ENCODE data around the gene ASAP2. TPM values are rescaled to one million over a fixed set of nuclear protein-coding genes. Genes with fewer than 3 reads are reported as not detected.

The ASAP2 gene
- total and polyA plus RNA-seq, 2 donors (not counting 1 experiment from before 2014, with no cell fraction given): 0.04 TPM; not detected in 1

- peaks cover 7% of the 10 kb centered on the region for H3K27me3 Mint-ChIP-seq
- Histone ChIP-seq H3K4me2 (replicated peaks; ENCODE audit: low read depth, low read length, poor library complexity, severe bottlenecking) (no peak overlapping the region), H3K4me1 (ENCODE audit: control insufficient read depth in 2 of 2, insufficient read depth in 2 of 2, low read length in 2 of 2) (no peaks in the 10 kb centered on the region), H3K79me2 (ENCODE audit: control insufficient read depth, insufficient read depth, low read length) (no peaks in the 10 kb centered on the region), H3K9ac (ENCODE audit: low read length) (no peak overlapping the region), H3K9me3 (ENCODE audit: control extremely low read depth in 1 of 3, control insufficient read depth in 2 of 3, insufficient read depth in 1 of 3, low read length in 2 of 3) (no peaks in the 10 kb centered on the region), H2AFZ (ENCODE audit: insufficient read depth, low read depth, low read length, poor library complexity, severe bottlenecking) (no peak overlapping the region), H4K20me1 (ENCODE audit: control insufficient read depth, insufficient read depth, low read length, poor library complexity, severe bottlenecking) (no peaks in the 10 kb centered on the region), H3K27me3 (replicated peaks in 1 of 4; ENCODE audit: control extremely low read depth in 1 of 4, control insufficient read depth in 3 of 4, insufficient read depth in 4 of 4, low read length in 3 of 4) (no peaks in the 10 kb centered on the region), H3K4me3 (ENCODE audit: control extremely low read depth in 1 of 5, extremely low read depth in 1 of 5, insufficient read depth in 1 of 5, low read depth in 2 of 5, low read length in 4 of 5) (no peak overlapping the region), H3K36me3 (replicated peaks in 1 of 2; ENCODE audit: control extremely low read depth in 1 of 2, control insufficient read depth in 1 of 2, extremely low read depth in 1 of 2, insufficient read depth in 2 of 2, low read length in 1 of 2) (no peaks in the 10 kb centered on the region), H3K27ac (ENCODE audit: low read length in 2 of 2) (no peak overlapping the region)
- CTCF ChIA-PET: no interaction called here
- H3K9me3 Mint-ChIP-seq (ENCODE audit: insufficient read depth): no peaks in the 10 kb centered on the region
- ATAC-seq (ENCODE audit: low read depth) (no peak), DNase-seq (no peak)
- no peak overlapping the region for H3K27ac Mint-ChIP-seq
- intact Hi-C loops (cut with micrococcal nuclease): no loop called here
- POLR2A ChIA-PET: no interaction called here
- 76% methylated on average over 2 of the region's 4 CpGs for WGBS (ENCODE audit: insufficient coverage)
- no peak overlapping the region for H3K4me3 Mint-ChIP-seq
- no peak for TF ChIP-seq CTCF (IDR thresholded peaks at IDR 0.05)
- no peak for TF ChIP-seq EZH2 (IDR thresholded peaks at IDR 0.05; ENCODE audit: borderline replicate concordance, insufficient read depth, low read depth, low read length, poor library complexity, severe bottlenecking)
- H3K4me1 Mint-ChIP-seq: no peaks in the 10 kb centered on the region
Observed at GRCh38 chr2:9384521-9384920, 177.9 kb downstream of the ASAP2 start.

GRCh38 chr2:9385841-9386240, 179.2 kb downstream of the ASAP2 start:
- TF ChIP-seq EZH2 (IDR thresholded peaks at IDR 0.05; ENCODE audit: borderline replicate concordance, insufficient read depth, low read depth, low read length, poor library complexity, severe bottlenecking) (no peak), CTCF (IDR thresholded peaks at IDR 0.05) (no peak)
- H3K4me1 Mint-ChIP-seq: no peaks in the 10 kb centered on the region
- Histone ChIP-seq H3K4me2 (replicated peaks; ENCODE audit: low read depth, low read length, poor library complexity, severe bottlenecking) (no peak overlapping the region), H3K9ac (ENCODE audit: low read length) (no peak overlapping the region), H3K9me3 (ENCODE audit: control extremely low read depth in 1 of 3, control insufficient read depth in 2 of 3, insufficient read depth in 1 of 3, low read length in 2 of 3) (no peaks in the 10 kb centered on the region), H3K4me1 (ENCODE audit: control insufficient read depth in 2 of 2, insufficient read depth in 2 of 2, low read length in 2 of 2) (no peaks in the 10 kb centered on the region), H2AFZ (ENCODE audit: insufficient read depth, low read depth, low read length, poor library complexity, severe bottlenecking) (no peak overlapping the region), H3K36me3 (replicated peaks in 1 of 2; ENCODE audit: control extremely low read depth in 1 of 2, control insufficient read depth in 1 of 2, extremely low read depth in 1 of 2, insufficient read depth in 2 of 2, low read length in 1 of 2) (no peaks in the 10 kb centered on the region), H3K27me3 (replicated peaks in 1 of 4; ENCODE audit: control extremely low read depth in 1 of 4, control insufficient read depth in 3 of 4, insufficient read depth in 4 of 4, low read length in 3 of 4) (no peaks in the 10 kb centered on the region), H4K20me1 (ENCODE audit: control insufficient read depth, insufficient read depth, low read length, poor library complexity, severe bottlenecking) (no peaks in the 10 kb centered on the region), H3K27ac (ENCODE audit: low read length in 2 of 2) (no peak overlapping the region), H3K4me3 (ENCODE audit: control extremely low read depth in 1 of 5, extremely low read depth in 1 of 5, insufficient read depth in 1 of 5, low read depth in 2 of 5, low read length in 4 of 5) (no peak overlapping the region), H3K79me2 (ENCODE audit: control insufficient read depth, insufficient read depth, low read length) (no peaks in the 10 kb centered on the region)
- no peak overlapping the region for H3K27ac Mint-ChIP-seq
- ATAC-seq (ENCODE audit: low read depth): no peak
- WGBS (ENCODE audit: insufficient coverage): 93% methylated on average over 5 of the region's 6 CpGs
- ChIA-PET POLR2A (no interaction called here), CTCF (no interaction called here)
- H3K9me3 Mint-ChIP-seq (ENCODE audit: insufficient read depth): no peaks in the 10 kb centered on the region
- intact Hi-C loops (cut with micrococcal nuclease): no loop called here
- H3K4me3 Mint-ChIP-seq: no peak overlapping the region
- H3K27me3 Mint-ChIP-seq: peaks cover 7% of the 10 kb centered on the region
- DNase-seq: no peak
